Measurements from ENCODE around the gene SMYD3. TPM values are rescaled to one million over a fixed set of nuclear protein-coding genes. Genes with fewer than 3 reads are reported as not detected.

The SMYD3 gene
- total RNA-seq, 3 donors from 2014 or later: 16.8 to 28.8 (median 19.5) TPM

DNA sequence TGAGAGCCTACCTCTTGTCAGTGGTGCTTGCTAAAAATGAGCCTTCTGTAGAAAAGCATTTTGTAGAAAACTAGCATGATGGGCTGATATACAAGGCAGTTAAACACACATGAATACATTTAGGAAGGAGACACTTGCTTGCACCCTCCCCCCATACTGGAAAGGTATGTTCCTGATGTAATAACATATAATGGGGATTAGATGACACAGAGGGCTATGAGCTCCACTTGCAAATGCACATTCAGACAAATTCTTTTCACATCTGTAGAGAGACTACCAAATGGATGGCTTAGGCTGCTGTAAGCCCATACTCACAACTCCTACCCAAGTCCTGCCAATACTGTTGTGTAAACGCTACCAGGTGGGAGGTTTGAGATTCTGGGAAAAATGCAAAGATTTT is 634.0 kb downstream of the SMYD3 start:
- intact Hi-C loops (cut with DNase I; ENCODE audit: low total_unique reads): no loop called here
- H3K36me3 ChIP-seq: no peaks in the 10 kb centered on the region
- DNase-seq (ENCODE audit: low spot score in 2 of 2): no peak
- TF ChIP-seq POLR2AphosphoS5 (IDR thresholded peaks at IDR 0.05) (no peak), POLR2A (IDR thresholded peaks at IDR 0.05) (no peak)
- TF ChIP-seq, protein P1, sequence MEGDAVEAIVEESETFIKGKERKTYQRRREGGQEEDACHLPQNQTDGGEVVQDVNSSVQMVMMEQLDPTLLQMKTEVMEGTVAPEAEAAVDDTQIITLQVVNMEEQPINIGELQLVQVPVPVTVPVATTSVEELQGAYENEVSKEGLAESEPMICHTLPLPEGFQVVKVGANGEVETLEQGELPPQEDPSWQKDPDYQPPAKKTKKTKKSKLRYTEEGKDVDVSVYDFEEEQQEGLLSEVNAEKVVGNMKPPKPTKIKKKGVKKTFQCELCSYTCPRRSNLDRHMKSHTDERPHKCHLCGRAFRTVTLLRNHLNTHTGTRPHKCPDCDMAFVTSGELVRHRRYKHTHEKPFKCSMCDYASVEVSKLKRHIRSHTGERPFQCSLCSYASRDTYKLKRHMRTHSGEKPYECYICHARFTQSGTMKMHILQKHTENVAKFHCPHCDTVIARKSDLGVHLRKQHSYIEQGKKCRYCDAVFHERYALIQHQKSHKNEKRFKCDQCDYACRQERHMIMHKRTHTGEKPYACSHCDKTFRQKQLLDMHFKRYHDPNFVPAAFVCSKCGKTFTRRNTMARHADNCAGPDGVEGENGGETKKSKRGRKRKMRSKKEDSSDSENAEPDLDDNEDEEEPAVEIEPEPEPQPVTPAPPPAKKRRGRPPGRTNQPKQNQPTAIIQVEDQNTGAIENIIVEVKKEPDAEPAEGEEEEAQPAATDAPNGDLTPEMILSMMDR (IDR thresholded peaks at IDR 0.05): no peak
- H3K27me3 ChIP-seq: no peaks in the 10 kb centered on the region
- H3K27ac ChIP-seq: no peak overlapping the region
- no peaks in the 10 kb centered on the region for H3K4me1 ChIP-seq
- H3K4me3 ChIP-seq: no peak overlapping the region
- no peaks in the 10 kb centered on the region for H3K9me3 ChIP-seq

DNA sequence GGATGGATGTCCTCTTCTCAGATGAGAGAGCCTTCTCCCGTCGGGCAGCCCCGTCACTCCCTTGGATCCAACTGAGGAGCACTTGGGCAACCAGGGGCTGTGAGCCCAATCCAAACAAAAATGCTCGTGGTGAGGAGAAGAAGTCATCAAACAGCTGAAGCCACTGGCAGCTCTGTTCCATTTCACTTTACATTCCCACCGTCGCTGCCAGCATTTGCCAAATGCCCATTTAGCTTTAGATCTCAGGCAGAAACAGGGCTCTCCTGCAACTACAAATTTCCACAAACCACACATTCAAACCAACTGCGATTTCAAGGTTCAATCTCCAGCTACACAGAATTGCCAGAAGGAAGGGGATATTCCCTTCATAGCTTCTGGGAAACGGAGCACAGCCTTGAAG is 634.6 kb downstream of the SMYD3 start:
- H3K27me3 ChIP-seq: no peaks in the 10 kb centered on the region
- no peaks in the 10 kb centered on the region for H3K36me3 ChIP-seq
- no peaks in the 10 kb centered on the region for H3K4me1 ChIP-seq
- no peaks in the 10 kb centered on the region for H3K9me3 ChIP-seq
- H3K4me3 ChIP-seq: no peak overlapping the region
- intact Hi-C loops (cut with DNase I; ENCODE audit: low total_unique reads): no loop called here
- DNase-seq (ENCODE audit: low spot score in 2 of 2): no peak
- TF ChIP-seq, protein P1 (IDR thresholded peaks at IDR 0.05): no peak
- TF ChIP-seq POLR2AphosphoS5 (IDR thresholded peaks at IDR 0.05) (no peak), POLR2A (IDR thresholded peaks at IDR 0.05) (no peak)
- no peak overlapping the region for H3K27ac ChIP-seq

DNA sequence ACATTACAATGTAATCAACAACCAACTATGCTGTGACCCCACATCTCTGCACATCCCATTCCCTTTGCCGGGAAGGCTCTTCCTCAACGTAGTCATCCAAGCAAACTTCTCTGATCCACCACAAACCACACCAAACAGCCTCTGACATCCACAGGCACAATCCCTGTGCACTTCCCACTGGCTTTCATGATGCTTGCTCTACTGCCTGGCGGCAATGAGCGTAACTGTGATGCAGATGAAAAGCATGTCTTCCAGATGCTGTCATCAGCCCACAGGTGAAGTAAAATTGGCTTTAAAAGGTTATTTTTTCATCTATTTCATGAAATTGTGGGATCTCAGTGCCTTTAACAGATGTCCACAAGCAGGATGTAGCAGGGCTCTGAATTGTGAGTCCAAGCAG is 635.2 kb downstream of the SMYD3 start:
- Histone ChIP-seq H3K9me3 (no peaks in the 10 kb centered on the region), H3K4me1 (no peaks in the 10 kb centered on the region), H3K27me3 (no peaks in the 10 kb centered on the region), H3K27ac (no peak overlapping the region), H3K4me3 (no peak overlapping the region), H3K36me3 (no peaks in the 10 kb centered on the region)
- intact Hi-C loops (cut with DNase I; ENCODE audit: low total_unique reads): no loop called here
- no peak for DNase-seq (ENCODE audit: low spot score in 2 of 2)
- TF ChIP-seq POLR2A (IDR thresholded peaks at IDR 0.05): no peak
- TF ChIP-seq, protein P1 (IDR thresholded peaks at IDR 0.05): no peak
- no peak for TF ChIP-seq POLR2AphosphoS5 (IDR thresholded peaks at IDR 0.05)

DNA sequence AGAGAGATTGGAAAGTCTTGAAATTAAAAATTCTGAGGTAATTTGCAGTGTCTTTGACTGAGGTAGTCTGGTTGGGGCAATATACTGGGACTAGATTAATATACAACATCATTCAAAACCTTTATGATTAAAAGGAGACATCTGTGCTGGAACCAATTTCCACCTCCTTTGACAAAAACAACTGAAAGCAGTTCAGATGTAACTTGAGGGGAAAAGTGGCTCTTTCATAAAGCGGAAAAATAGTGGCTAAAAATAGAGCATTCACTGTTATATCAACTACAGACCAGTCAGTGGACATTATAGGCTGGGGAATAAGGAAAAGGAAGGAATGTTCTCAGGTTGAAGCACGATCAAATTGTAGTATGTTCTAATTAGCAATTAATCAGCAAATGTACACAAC is 635.9 kb downstream of the SMYD3 start:
- Histone ChIP-seq H3K36me3 (no peaks in the 10 kb centered on the region), H3K4me1 (no peaks in the 10 kb centered on the region), H3K27me3 (no peaks in the 10 kb centered on the region), H3K9me3 (no peaks in the 10 kb centered on the region), H3K27ac (no peak overlapping the region), H3K4me3 (no peak overlapping the region)
- TF ChIP-seq, protein P1 (IDR thresholded peaks at IDR 0.05): no peak
- no peak for TF ChIP-seq POLR2A (IDR thresholded peaks at IDR 0.05)
- TF ChIP-seq POLR2AphosphoS5 (IDR thresholded peaks at IDR 0.05): no peak
- no peak for DNase-seq (ENCODE audit: low spot score in 2 of 2)
- intact Hi-C loops (cut with DNase I; ENCODE audit: low total_unique reads): no loop called here

DNA sequence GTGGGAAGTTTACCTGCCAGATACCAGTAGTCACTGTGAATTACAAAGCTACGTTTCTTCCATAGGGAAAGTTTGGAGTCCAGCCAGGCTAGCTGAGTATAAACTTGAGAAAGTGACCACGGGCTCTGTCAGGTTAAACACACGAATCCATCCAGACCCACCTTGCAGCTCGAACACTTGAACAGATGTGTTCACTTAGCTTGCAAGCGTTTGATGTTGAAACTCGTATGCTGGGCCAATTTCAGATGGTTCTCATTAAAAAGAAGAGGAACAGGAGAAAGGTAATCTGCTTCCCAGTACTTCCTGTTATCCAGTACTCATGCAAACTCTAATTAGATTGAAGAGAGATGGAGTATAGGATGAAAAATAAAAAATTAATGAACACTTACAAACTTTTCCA is 636.4 kb downstream of the SMYD3 start:
- DNase-seq (ENCODE audit: low spot score in 2 of 2): no peak

More for the DNA sequence above, 636.4 kb downstream of the SMYD3 start:
- Histone ChIP-seq H3K4me1 (no peaks in the 10 kb centered on the region), H3K27ac (no peak overlapping the region), H3K36me3 (no peaks in the 10 kb centered on the region), H3K4me3 (no peak overlapping the region), H3K9me3 (no peaks in the 10 kb centered on the region), H3K27me3 (no peaks in the 10 kb centered on the region)
- intact Hi-C loops (cut with DNase I; ENCODE audit: low total_unique reads): no loop called here
- TF ChIP-seq POLR2A (IDR thresholded peaks at IDR 0.05) (no peak), POLR2AphosphoS5 (IDR thresholded peaks at IDR 0.05) (no peak)
- TF ChIP-seq, protein P1 (IDR thresholded peaks at IDR 0.05): no peak
